H9 (cell line): Measurements from ENCODE around the gene ZNF512. TPM values are rescaled to one million over a fixed set of nuclear protein-coding genes. Genes with fewer than 3 reads are reported as not detected.

Experiments used
- DNase-seq: peaks from one replicate; pipeline ENCODE4 v3.0.0-alpha.2; 2017
- H2AFZ ChIP-seq: one replicate; pipeline ENCODE4 v1.6.1; 2013; ENCODE audit warnings: mild to moderate bottlenecking, low read length, control low read depth, moderate library complexity
- H2AK5ac ChIP-seq: 2 replicates; pipeline ENCODE4 v1.6.1; 2013; ENCODE audit warnings: low read length, control low read depth, mixed read lengths; ENCODE audit not compliant: insufficient read length
- H2BK120ac ChIP-seq: one replicate; pipeline ENCODE4 v1.6.1; 2013; ENCODE audit warnings: low read depth, mild to moderate bottlenecking, low read length, control low read depth, inconsistent platforms; ENCODE audit not compliant: poor library complexity, severe bottlenecking
- H2BK12ac ChIP-seq: 2 replicates; pipeline ENCODE4 v1.6.1; 2013; ENCODE audit warnings: low read length, control low read depth, mixed read lengths, low read depth; ENCODE audit not compliant: insufficient read length
- H2BK15ac ChIP-seq: 2 replicates; pipeline ENCODE4 v1.6.1; 2013; ENCODE audit warnings: low read depth, low read length, control low read depth
- H2BK20ac ChIP-seq: one replicate; pipeline ENCODE4 v1.6.1; 2013; ENCODE audit warnings: low read depth, mild to moderate bottlenecking, low read length, control low read depth, inconsistent platforms; ENCODE audit not compliant: poor library complexity, severe bottlenecking
- H2BK5ac ChIP-seq: 2 replicates; pipeline ENCODE4 v1.6.1; 2013; ENCODE audit warnings: low read length, control low read depth, mixed read lengths; ENCODE audit not compliant: insufficient read length
- H3K14ac ChIP-seq: 2 replicates; pipeline ENCODE4 v1.6.1; 2013; ENCODE audit warnings: low read length, control low read depth; ENCODE audit not compliant: insufficient read depth
- H3K18ac ChIP-seq: 2 replicates; pipeline ENCODE4 v1.6.1; 2013; ENCODE audit warnings: low read depth, mild to moderate bottlenecking, mixed read lengths, low read length, control low read depth; ENCODE audit not compliant: insufficient read length
- H3K23ac ChIP-seq: 2 replicates; pipeline ENCODE4 v1.6.1; 2013; ENCODE audit warnings: low read length, control low read depth, mixed read lengths, low read depth; ENCODE audit not compliant: insufficient read length
- H3K23me2 ChIP-seq: 2 replicates; pipeline ENCODE4 v1.6.1; 2013; ENCODE audit warnings: low read depth, mild to moderate bottlenecking, mixed read lengths, low read length, control low read depth; ENCODE audit not compliant: insufficient read length, poor library complexity, severe bottlenecking
- H3K27ac ChIP-seq: 2 replicates; pipeline ENCODE4 v1.5.1; 2013; ENCODE audit warnings: low read length, control low read depth, mixed read lengths, low read depth; ENCODE audit not compliant: insufficient read length
- H3K27me3 ChIP-seq: 2 replicates; pipeline ENCODE4 v1.6.1; 2013; ENCODE audit warnings: low read length, control low read depth, inconsistent platforms; ENCODE audit not compliant: insufficient read depth
- H3K4ac ChIP-seq: 2 replicates; pipeline ENCODE4 v1.6.1; 2013; ENCODE audit warnings: low read depth, mild to moderate bottlenecking, control low read depth, inconsistent platforms, low read length, moderate library complexity
- H3K4me1 ChIP-seq: 2 replicates; pipeline ENCODE4 v1.6.1; 2013; ENCODE audit warnings: low read length, control low read depth, inconsistent platforms; ENCODE audit not compliant: insufficient read depth
- H3K4me2 ChIP-seq: 2 replicates; pipeline ENCODE4 v1.6.1; 2013; ENCODE audit warnings: low read length, control low read depth, mixed read lengths; ENCODE audit not compliant: insufficient read length, insufficient read depth
- H3K56ac ChIP-seq: 2 replicates; pipeline ENCODE4 v1.6.1; 2013; ENCODE audit warnings: low read depth, mild to moderate bottlenecking, mixed read lengths, low read length, control low read depth; ENCODE audit not compliant: insufficient read length
- H3K79me1 ChIP-seq: 2 replicates; pipeline ENCODE4 v1.6.1; 2013; ENCODE audit warnings: low read depth, mild to moderate bottlenecking, moderate library complexity, low read length, control low read depth, inconsistent platforms; ENCODE audit not compliant: insufficient read depth, poor library complexity, severe bottlenecking
- H3K79me2 ChIP-seq: 2 replicates; pipeline ENCODE4 v1.6.1; 2013; ENCODE audit warnings: low read length, control low read depth, inconsistent platforms; ENCODE audit not compliant: insufficient read depth
- H3K9ac ChIP-seq: 2 replicates; pipeline ENCODE4 v1.6.1; 2013; ENCODE audit warnings: low read length, control low read depth, mixed read lengths; ENCODE audit not compliant: insufficient read length; ENCODE audit errors: extremely low read depth
- H3K9me3 ChIP-seq: one replicate; pipeline ENCODE4 v1.6.1; 2013; ENCODE audit warnings: low read depth, low read length, inconsistent platforms; ENCODE audit not compliant: control insufficient read depth
- H3T11ph ChIP-seq: one replicate; pipeline ENCODE4 v1.6.1; 2013; ENCODE audit warnings: mild to moderate bottlenecking, low read length, control low read depth, inconsistent platforms
- H4K20me1 ChIP-seq: one replicate; pipeline ENCODE4 v1.6.1; 2013; ENCODE audit not compliant: control insufficient read depth, insufficient read length, insufficient read depth
- H4K5ac ChIP-seq: 2 replicates; pipeline ENCODE4 v1.6.1; 2013; ENCODE audit warnings: low read depth, mild to moderate bottlenecking, mixed read lengths, low read length, control low read depth; ENCODE audit not compliant: insufficient read length
- H4K8ac ChIP-seq: replicated peaks from 2 replicates; pipeline ENCODE4 v1.6.1; 2013; ENCODE audit warnings: low read length, control low read depth, mixed read lengths, low read depth; ENCODE audit not compliant: insufficient read length
- H4K91ac ChIP-seq: 2 replicates; pipeline ENCODE4 v1.6.1; 2013; ENCODE audit warnings: low read depth, mild to moderate bottlenecking, moderate library complexity, mixed read lengths, low read length, control low read depth; ENCODE audit not compliant: insufficient read length
- H3K27ac Mint-ChIP-seq, 3 experiments: 2 replicates in 2 of 3; 3 replicates in 1 of 3; pipeline ENCODE4 v1.8.0; 2020 to 2021; ENCODE audit warnings: mixed read lengths in 3 of 3, mild to moderate bottlenecking in 1 of 3, moderate library complexity in 1 of 3
- H3K27me3 Mint-ChIP-seq: 2 replicates; pipeline ENCODE4 v1.8.0; 2021; ENCODE audit warnings: low read depth, mild to moderate bottlenecking, moderate library complexity, mixed read lengths
- H3K36me3 Mint-ChIP-seq, 3 experiments: 2 replicates in 2 of 3; 3 replicates in 1 of 3; pipeline ENCODE4 v1.8.0; 2020 to 2021; ENCODE audit warnings: low read depth in 3 of 3, mixed read lengths in 3 of 3; ENCODE audit not compliant: insufficient read depth in 1 of 3
- H3K4me1 Mint-ChIP-seq, 2 experiments: 2 replicates each; pipeline ENCODE4 v1.8.0; 2020; ENCODE audit warnings: mixed read lengths in 2 of 2
- H3K4me3 Mint-ChIP-seq, 2 experiments: 2 replicates in 1 of 2; 3 replicates in 1 of 2; pipeline ENCODE4 v1.8.0; 2020 to 2021; ENCODE audit warnings: mild to moderate bottlenecking in 2 of 2, mixed read lengths in 2 of 2, moderate library complexity in 1 of 2
- H3K9me3 Mint-ChIP-seq, 2 experiments: 2 replicates in 1 of 2; 3 replicates in 1 of 2; pipeline ENCODE4 v1.8.0; 2020; ENCODE audit warnings: mild to moderate bottlenecking in 2 of 2, mixed read lengths in 2 of 2, moderate library complexity in 1 of 2
- CTCF ChIP-seq: fragments of 200-600 bp; sonication (generic); conservative IDR thresholded peaks from 3 replicates; pipeline ENCODE4 v1.8.0; 2021; ENCODE audit warnings: antibody characterized with exemption, mild to moderate bottlenecking
- WGBS: extraction: QIAGEN DNeasy Blood & Tissue Kit; methylation state at CpG from one replicate; pipeline ENCODE4 v1.1.7; 2013; ENCODE audit warnings: missing lambda C conversion rate, low lambda C conversion rate, mixed read lengths; ENCODE audit not compliant: insufficient read length; ENCODE audit errors: extremely low coverage; 5-methylcytosine and 5-hydroxymethylcytosine counted together
- total RNA-seq: library from RNA; stranded (reverse); gene quantifications from 2 replicates; pipeline ENCODE4 v1.2.1, GENCODE V29; 2021

Gene ZNF512
- total RNA-seq, 1 experiment from 2014 or later = 38.2 TPM

DNA sequence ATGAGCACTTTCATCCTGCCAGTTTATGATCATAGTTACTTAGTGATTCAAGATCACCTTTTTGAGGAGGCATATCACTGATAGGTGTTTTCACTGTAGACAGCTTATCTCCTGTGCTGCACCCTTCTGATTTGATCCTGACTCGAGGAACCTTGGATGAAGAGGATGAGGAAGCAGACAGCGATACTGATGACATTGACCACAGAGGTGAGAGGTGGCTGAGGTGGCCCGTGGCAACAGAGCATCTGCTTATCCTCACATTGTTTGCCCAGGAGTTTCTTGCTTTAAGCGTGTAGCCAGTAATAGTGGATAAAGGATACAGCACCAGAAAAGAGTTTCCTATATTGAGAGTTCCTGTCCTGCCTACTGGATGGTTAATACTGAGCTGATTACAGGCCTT lies 64.9 kb downstream of the ZNF512 start:
- H3K4ac ChIP-seq = no peak overlapping the region
- Mint-ChIP-seq H3K4me1 (no peaks in the 10 kb centered on the region), H3K27me3 (no peaks in the 10 kb centered on the region), H3K9me3 (no peaks in the 10 kb centered on the region), H3K4me3 (no peak overlapping the region), H3K36me3 (peaks cover 16 to 66% (median 45%) of the 10 kb centered on the region in 3 experiments; a peak in 6 of 7 replicates), H3K27ac (no peak overlapping the region)
- H3K4me1 ChIP-seq = no peaks in the 10 kb centered on the region
- H3K56ac ChIP-seq = no peak overlapping the region
- no peaks in the 10 kb centered on the region for H3K9me3 ChIP-seq
- H3K23me2 ChIP-seq = no peaks in the 10 kb centered on the region
- H4K8ac ChIP-seq = no peak overlapping the region
- H2BK15ac ChIP-seq = no peak overlapping the region
- H4K5ac ChIP-seq = no peak overlapping the region
- H4K91ac ChIP-seq = no peak overlapping the region
- H2AK5ac ChIP-seq = no peak overlapping the region
- no peak overlapping the region for H2AFZ ChIP-seq
- no CpG with 5 or more reads among the region's 4 CpGs for WGBS
- no peak overlapping the region for H2BK20ac ChIP-seq
- H3K27ac ChIP-seq = no peak overlapping the region
- no peaks in the 10 kb centered on the region for H3K79me1 ChIP-seq
- no peak overlapping the region for H3K14ac ChIP-seq
- no peaks in the 10 kb centered on the region for H3K79me2 ChIP-seq
- H2BK5ac ChIP-seq = no peak overlapping the region
- no peak overlapping the region for H3K18ac ChIP-seq
- H3K9ac ChIP-seq = no peak overlapping the region
- TF ChIP-seq CTCF = no peak
- H3K23ac ChIP-seq = no peak overlapping the region
- no peak overlapping the region for H2BK120ac ChIP-seq
- no peak overlapping the region for H3K4me2 ChIP-seq
- H3K27me3 ChIP-seq = no peaks in the 10 kb centered on the region
- H4K20me1 ChIP-seq = no peaks in the 10 kb centered on the region
- H2BK12ac ChIP-seq = no peak overlapping the region
- DNase-seq = no peak
- no peak overlapping the region for H3T11ph ChIP-seq
